ENCODE data around the gene PHGDH. TPM values are rescaled to one million over a fixed set of nuclear protein-coding genes. Genes with fewer than 3 reads are reported as not detected.

Gene PHGDH
- polyA plus RNA-seq, 1 donor (not counting 4 experiments of a cell fraction or from before 2014, with no cell fraction given), result 40.3 TPM

DNA sequence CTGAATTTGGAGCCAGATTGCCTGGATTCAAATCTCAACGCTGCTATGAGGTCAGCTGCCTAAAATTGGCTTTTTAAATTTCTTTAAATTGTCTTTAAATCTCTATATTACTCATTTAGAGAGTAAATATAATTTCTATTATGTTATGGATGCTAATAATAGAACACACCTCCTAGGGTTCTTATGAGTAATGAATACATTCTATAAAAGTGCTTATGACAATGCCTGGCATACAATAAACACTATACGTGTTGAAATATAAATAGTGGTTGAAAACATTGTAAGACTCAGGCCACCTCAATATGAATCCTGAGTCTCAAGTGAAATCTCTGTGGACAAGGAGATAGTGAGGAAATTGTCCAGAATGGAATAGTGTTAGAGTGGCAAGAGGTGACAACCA, 31.0 kb upstream of the PHGDH start:
- H3K9me3 ChIP-seq (ENCODE audit: control insufficient read depth, low read depth, low read length), result no peaks in the 10 kb centered on the region
- H4K20me1 ChIP-seq (ENCODE audit: control insufficient read depth, extremely low read depth, insufficient read depth, low read length), result no peaks in the 10 kb centered on the region
- no peak for TF ChIP-seq EZH2 (IDR thresholded peaks at IDR 0.05; ENCODE audit: low read length)
- H3K4me2 ChIP-seq (ENCODE audit: control insufficient read depth, extremely low read depth, insufficient read depth, low read depth, low read length), result no peak overlapping the region
- dilution Hi-C loops (cut with MboI; ENCODE audit: extremely low pct_ligation_motif_present, low sequenced_read_pairs), result no loop called here
- DNase-seq (ENCODE audit: low read depth, low spot score) (no peak), FAIRE-seq (no peak)
- no peak overlapping the region for H3K4me3 ChIP-seq (ENCODE audit: control insufficient read depth in 2 of 3, extremely low read depth in 1 of 3, insufficient read depth in 2 of 3, low read depth in 1 of 3, low read length in 3 of 3)
- H3K27me3 ChIP-seq (ENCODE audit: control insufficient read depth, extremely low read depth, insufficient read depth, low read length), result no peaks in the 10 kb centered on the region
- H3K4me1 ChIP-seq (ENCODE audit: control insufficient read depth, extremely low read depth, insufficient read depth, low read length), result peaks cover 17% of the 10 kb centered on the region
- H3K9me1 ChIP-seq (ENCODE audit: control insufficient read depth, extremely low read depth, insufficient read depth, low read length), result no peaks in the 10 kb centered on the region
- H3K79me2 ChIP-seq (ENCODE audit: control insufficient read depth, insufficient read depth, low read length), result no peaks in the 10 kb centered on the region
- H3K36me3 ChIP-seq (ENCODE audit: control insufficient read depth in 2 of 2, extremely low read depth in 1 of 2, insufficient read depth in 2 of 2, low read length in 2 of 2), result no peaks in the 10 kb centered on the region
- no peak overlapping the region for H3K9ac ChIP-seq (ENCODE audit: control insufficient read depth, extremely low read depth, insufficient read depth, low read length)
- H2AFZ ChIP-seq (ENCODE audit: control insufficient read depth, low read length), result no peak overlapping the region
- H3K27ac ChIP-seq (ENCODE audit: control insufficient read depth, insufficient read depth, low read length), result no peak overlapping the region

DNA sequence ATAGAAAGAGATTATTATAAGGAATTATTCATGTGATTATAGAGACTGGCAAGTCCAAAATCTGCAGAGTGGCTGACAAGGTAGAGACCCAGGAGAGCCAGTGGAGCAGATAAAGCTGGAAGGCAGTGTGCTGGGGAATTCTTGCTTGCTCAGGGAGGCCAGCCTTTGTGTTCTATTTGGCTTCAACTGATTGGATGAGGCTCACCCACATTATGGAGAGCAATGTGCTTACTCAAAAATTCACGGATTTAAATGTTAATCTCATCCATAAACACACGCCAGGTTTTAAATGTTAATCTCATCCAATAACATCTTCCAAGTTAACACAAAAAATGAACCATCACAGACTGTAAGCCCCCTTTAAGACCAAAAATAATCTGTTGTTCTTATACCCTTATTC, 30.2 kb upstream of the PHGDH start:
- FAIRE-seq, result no peak
- H3K4me2 ChIP-seq (ENCODE audit: control insufficient read depth, extremely low read depth, insufficient read depth, low read depth, low read length), result no peak overlapping the region

More for the DNA sequence above, 30.2 kb upstream of the PHGDH start:
- H3K27ac ChIP-seq (ENCODE audit: control insufficient read depth, insufficient read depth, low read length), result no peak overlapping the region
- no peaks in the 10 kb centered on the region for H3K27me3 ChIP-seq (ENCODE audit: control insufficient read depth, extremely low read depth, insufficient read depth, low read length)
- H4K20me1 ChIP-seq (ENCODE audit: control insufficient read depth, extremely low read depth, insufficient read depth, low read length), result no peaks in the 10 kb centered on the region
- H3K9me3 ChIP-seq (ENCODE audit: control insufficient read depth, low read depth, low read length), result no peaks in the 10 kb centered on the region
- peaks cover 4% of the 10 kb centered on the region for H3K9me1 ChIP-seq (ENCODE audit: control insufficient read depth, extremely low read depth, insufficient read depth, low read length)
- no peak overlapping the region for H3K9ac ChIP-seq (ENCODE audit: control insufficient read depth, extremely low read depth, insufficient read depth, low read length)
- H3K36me3 ChIP-seq (ENCODE audit: control insufficient read depth in 2 of 2, extremely low read depth in 1 of 2, insufficient read depth in 2 of 2, low read length in 2 of 2), result no peaks in the 10 kb centered on the region
- no peak overlapping the region for H3K4me3 ChIP-seq (ENCODE audit: control insufficient read depth in 2 of 3, extremely low read depth in 1 of 3, insufficient read depth in 2 of 3, low read depth in 1 of 3, low read length in 3 of 3)
- dilution Hi-C loops (cut with MboI; ENCODE audit: extremely low pct_ligation_motif_present, low sequenced_read_pairs), result no loop called here
- no peak for DNase-seq (ENCODE audit: low read depth, low spot score)
- TF ChIP-seq, protein P1, sequence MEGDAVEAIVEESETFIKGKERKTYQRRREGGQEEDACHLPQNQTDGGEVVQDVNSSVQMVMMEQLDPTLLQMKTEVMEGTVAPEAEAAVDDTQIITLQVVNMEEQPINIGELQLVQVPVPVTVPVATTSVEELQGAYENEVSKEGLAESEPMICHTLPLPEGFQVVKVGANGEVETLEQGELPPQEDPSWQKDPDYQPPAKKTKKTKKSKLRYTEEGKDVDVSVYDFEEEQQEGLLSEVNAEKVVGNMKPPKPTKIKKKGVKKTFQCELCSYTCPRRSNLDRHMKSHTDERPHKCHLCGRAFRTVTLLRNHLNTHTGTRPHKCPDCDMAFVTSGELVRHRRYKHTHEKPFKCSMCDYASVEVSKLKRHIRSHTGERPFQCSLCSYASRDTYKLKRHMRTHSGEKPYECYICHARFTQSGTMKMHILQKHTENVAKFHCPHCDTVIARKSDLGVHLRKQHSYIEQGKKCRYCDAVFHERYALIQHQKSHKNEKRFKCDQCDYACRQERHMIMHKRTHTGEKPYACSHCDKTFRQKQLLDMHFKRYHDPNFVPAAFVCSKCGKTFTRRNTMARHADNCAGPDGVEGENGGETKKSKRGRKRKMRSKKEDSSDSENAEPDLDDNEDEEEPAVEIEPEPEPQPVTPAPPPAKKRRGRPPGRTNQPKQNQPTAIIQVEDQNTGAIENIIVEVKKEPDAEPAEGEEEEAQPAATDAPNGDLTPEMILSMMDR (optimal IDR thresholded peaks at IDR 0.05 in 1 of 3, IDR thresholded peaks at IDR 0.05 in 1 of 3, conservative IDR thresholded peaks at IDR 0.05 in 1 of 3; ENCODE audit: extremely low read depth in 1 of 3, insufficient read depth in 2 of 3, low read length in 3 of 3), result no peak
- no peak for TF ChIP-seq EZH2 (IDR thresholded peaks at IDR 0.05; ENCODE audit: low read length)
- peaks cover 21% of the 10 kb centered on the region for H3K4me1 ChIP-seq (ENCODE audit: control insufficient read depth, extremely low read depth, insufficient read depth, low read length)
- H2AFZ ChIP-seq (ENCODE audit: control insufficient read depth, low read length), result no peak overlapping the region
- no peaks in the 10 kb centered on the region for H3K79me2 ChIP-seq (ENCODE audit: control insufficient read depth, insufficient read depth, low read length)

Measured in keratinocyte (primary cell).